AG08395 (cell line): ENCODE data around the gene MCM5.
"Not testable (repeated sequence)": the region's sequence is repeated elsewhere in the genome, so short reads cannot be mapped to it uniquely, and the experiment has no call there.

Source experiments
- DNase-seq: peaks from one replicate; pipeline ENCODE4 v3.0.0; 2012; ENCODE audit warnings: mixed read lengths, low spot score

The MCM5 gene

DNA sequence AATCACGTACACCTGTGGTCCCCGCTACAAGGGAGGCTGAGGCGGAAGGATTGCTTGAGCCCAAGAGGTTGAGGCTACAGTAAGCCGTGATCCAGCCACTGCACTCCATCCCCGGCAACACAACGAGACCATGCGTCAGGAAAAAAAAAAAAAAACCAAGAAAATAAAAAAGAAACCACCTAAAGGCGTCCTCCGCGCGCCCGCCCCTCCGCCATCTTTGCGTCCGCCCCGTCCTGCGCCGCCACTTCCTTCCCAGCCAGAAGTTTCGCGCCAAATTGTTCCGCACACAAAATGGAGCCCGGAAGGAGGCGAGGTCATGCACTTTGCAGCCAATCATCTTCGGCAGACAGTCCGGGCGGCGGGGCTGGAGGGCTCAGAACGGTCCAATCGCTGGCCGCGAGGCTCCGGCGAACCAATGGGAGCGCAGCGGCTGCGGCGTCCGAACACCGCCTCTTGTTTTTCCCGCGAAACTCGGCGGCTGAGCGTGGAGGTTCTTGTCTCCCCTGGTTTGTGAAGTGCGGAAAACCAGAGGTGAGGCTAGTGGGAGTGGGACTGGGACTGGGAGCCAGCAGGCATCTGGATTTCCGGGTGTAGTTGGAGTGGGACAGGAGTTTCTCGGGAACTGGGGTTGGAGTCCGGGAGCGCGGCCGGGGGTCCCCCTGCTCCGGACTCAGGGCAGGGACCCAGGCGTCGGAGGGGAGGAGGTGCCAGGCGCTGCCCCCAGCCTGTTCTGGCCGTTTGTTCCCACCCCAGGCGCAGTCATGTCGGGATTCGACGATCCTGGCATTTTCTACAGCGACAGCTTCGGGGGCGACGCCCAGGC, at the start of gene MCM5:
TSS of gene MCM5 (plus strand) at position 463 of the 823 bp plus-strand sequence. CDS start at position 762, 299 bp downstream.
- peak; percentile 100 for DNase-seq

DNA sequence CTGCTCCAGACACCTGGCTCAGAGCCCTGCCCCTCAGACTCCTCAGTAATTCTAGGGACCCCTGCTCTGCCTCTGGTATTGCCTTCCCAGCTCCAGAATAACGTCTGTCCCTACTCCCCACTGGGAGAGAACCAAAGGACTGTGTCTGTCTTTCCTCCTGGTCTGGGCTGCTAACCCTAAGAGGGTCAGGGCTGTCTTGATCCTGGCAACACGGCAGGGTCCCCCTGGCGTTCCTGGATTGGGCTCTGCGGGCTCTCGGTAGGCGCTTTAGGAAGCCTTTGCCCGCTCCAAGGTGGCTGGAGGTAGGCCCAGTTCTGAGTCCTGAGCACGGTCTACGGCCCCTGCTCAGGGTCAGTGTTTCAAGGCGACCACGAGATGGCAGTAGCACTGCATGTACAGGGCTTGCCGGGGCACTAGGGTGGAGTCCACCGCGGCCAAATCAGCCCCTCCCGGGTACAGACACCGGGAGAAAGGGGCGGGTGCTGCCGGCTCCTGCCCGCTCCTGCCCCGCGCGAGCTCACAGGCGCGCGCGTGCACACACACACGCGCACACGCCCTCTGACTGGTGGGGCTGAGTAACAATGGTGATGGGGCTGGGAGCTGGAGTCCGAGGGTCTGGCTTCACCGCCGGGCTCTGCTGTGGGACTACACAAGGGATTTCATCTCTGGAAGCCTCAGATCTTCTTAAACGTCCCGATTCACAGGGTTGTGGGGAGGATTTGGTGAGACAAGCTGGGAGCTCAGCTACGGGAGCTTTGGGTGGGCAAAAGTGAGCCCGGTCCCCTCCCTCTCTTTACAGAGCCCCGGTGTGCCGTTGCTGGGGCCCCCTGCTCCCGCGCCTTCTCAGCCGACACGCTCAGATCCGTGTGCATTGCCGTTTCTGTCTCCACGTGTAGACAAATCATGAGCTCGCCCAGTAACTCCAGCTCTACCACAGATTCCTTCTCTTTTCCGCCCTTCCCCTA, 49.1 kb upstream of the MCM5 start:
- peak; percentile 96 for DNase-seq

DNA sequence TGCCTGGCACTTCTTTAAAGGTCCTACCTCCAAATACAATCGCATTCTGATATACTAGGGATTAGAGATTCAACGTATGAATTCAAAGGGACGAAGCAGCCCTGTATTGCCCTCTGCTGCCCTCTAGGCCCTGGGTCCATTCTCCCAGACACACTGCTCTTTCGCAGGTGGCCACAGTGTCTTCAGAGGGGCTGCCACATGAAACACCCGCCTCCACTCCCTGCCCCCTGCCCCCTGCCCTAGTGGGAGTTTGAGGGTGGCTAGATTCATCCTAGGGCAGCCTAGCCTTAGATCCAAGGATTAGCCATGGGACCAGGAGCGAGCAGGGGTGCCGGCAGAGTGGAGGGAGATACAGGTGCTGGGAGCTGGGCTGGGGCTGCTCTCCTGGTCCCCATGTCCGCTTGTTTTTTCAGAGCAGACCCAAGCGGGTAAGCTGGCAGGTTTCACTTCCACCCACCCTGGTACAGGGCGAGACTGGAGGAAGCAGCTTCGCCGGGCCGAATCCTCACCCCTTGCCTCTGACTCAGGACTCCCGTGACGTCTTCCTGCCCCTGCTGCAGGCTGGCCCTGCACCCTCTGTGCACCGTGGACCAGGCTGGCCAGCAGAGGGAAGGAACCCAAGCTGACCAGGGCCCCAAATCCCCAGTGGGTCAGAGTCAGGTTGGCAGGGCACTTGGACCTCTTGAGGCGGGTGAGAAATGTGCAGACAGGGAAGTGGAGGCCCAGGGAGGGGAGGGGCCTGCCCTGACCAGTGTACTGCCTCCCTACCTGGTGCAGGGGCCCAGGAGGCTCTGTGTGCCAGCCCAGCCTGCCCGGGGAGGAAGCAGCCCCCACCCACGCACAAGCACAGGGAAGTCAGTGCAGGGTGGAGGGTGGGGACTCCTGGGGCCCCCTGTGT, 47.5 kb upstream of the MCM5 start:
- DNase-seq, result peak; percentile 40

DNA sequence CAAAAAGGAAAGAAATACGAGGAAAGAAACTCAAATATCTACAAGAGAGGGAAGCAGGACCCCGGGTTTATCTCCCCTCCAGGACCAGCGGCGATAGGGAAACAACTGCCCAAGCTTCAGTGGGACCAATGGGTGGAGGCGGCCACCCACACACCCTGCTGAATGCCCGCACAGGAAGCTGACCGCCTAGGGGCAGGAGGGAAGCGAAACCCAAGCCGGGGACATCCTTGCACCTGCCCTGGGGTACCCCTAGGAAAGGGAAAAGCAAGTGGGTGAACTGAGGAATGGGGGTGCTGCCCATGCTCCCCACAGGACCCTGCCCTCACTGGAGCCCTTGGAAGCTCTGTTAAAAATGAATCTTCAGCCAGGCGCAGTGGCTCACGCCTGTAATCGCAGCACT, 46.6 kb upstream of the MCM5 start:
- no peak for DNase-seq

- no peak for DNase-seq
Measured at GRCh38 chr22:35354068-35354467, 45.9 kb upstream of the MCM5 start.

DNA sequence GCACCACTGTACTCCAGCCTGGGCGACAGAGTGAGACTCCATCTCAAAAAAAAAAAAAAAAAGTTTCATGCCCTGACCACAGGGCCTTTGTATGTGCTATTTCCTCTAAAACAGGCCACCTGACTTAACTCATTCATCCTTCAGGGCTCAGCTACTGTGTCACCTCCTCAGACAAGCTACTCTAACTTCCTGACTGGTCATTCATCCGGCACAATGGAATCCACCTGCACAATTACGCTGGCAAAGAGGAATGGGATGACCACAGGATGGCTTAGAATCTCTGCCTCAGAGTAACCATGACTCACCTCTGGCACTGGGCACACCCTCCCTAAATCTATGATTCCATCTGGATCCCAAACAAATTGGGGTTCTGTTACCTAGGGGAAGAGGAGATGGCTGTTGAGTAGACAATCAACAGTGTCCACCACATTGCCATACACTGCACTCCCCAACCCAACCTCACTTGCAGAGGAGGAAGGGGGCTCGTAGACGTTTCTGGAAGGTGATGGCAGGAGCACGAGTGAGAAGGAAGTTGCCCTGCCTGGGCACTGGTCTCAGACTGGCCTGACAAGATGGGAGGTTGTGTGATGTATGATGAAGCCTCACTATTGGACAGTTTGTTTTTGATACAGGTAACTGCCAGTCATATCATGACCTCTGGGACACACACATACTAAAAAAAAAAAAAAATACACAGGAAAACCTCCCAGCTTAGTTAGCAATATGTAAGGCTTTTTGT, 41.9 kb upstream of the MCM5 start:
- peak; percentile 51 for DNase-seq

- DNase-seq, result no peak
Measured at GRCh38 chr22:35359380-35360065, 40.4 kb upstream of the MCM5 start.

- DNase-seq, result no peak
Measured at GRCh38 chr22:35361001-35361558, 38.9 kb upstream of the MCM5 start.

DNA sequence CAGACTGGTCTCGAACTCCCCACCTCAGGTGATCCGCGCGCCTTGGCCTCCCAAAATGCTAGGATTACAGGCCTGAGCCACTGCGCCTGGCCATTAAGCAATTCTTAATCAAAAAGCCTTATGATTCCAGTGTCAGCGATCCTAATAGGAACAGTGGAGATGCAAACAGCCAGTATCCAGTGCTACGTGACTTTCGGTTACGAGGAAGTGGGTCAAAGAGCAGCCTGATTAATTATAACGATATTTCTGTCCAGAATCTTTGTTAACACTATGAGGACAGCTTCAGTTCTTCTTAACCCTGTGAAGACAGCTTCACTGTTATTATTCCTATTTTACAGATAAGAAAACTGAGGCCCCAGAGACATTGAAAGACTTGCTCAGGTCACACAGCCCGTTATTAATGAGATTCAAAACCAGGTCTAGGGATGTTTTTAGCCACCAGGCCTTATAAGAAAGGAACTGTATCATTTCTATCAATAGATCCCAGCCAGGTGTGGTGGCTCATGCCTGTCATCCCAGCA, 36.3 kb upstream of the MCM5 start:
- no peak for DNase-seq

GRCh38 chr22:35364230-35364629, 35.7 kb upstream of the MCM5 start:
- DNase-seq, result not testable (repeated sequence)

GRCh38 chr22:35367331-35367886, 32.5 kb upstream of the MCM5 start:
- DNase-seq, result no peak

DNA sequence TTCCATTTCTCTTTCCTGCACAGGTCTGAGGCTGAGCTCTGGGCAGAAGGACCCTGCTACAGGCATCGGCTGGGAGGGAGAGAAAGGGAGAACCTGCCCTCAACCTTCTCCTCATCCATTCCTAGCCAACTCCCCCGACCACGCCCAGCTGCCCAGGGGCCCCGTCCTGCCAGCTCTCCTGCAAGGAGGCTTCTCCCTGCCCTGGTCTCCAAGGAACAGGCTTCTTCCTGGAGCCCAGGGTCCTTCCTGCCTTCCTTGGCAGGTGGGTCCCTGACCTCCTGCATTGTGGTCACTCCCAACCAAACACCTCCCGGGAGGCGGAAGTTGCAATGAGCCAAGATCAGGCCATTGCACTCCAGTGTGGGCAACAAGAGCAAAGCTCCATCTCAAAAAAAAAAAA, 31.6 kb upstream of the MCM5 start:
- DNase-seq, result no peak

- DNase-seq, result no peak
Measured at GRCh38 chr22:35369996-35370395, 29.9 kb upstream of the MCM5 start.

- no peak for DNase-seq
Measured at GRCh38 chr22:35373781-35374180, 26.2 kb upstream of the MCM5 start.

DNA sequence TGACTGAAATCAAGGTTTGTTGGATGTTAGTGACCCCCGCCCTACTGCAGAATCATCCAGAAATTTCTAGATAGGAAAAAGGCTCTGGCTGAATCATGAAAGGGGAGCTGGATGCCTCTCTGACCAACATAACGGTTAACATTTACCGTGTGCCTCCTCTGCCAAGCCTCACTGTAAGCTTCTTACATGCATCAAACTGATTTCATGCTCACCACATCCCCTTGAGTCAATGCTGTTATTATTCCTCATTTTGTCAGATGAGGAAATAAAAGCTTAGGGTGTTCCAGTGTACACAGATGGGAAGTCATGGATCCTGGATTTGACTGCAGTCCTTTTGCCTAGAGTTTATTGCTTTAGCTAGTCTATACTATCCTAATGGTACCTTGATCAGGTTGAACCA, 24.9 kb upstream of the MCM5 start:
- peak; percentile 20 for DNase-seq

DNA sequence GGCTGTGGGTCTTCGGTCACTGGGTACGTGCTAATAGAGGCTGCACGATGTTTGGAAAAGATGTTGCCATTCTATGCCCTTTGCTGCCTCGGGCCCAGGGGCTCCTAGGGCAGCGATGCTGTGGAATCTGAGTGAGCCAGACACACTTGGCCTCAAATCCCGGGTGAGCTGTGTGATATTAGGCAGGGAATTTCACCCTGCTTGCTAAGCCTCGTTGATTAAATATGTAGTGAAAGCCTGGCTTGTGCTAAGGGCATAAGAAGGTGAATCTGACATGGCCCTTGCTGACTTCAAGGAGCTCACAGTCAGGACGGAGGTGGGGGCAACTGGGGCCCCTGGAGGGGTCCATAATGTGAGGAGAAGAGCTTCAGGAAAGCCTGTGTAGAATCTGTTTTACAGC, 24.4 kb upstream of the MCM5 start:
- DNase-seq, result no peak

- peak; percentile 95 for DNase-seq
Measured at GRCh38 chr22:35376728-35377472, 23.0 kb upstream of the MCM5 start.

- no peak for DNase-seq
Measured at GRCh38 chr22:35377735-35378134, 22.2 kb upstream of the MCM5 start.

DNA sequence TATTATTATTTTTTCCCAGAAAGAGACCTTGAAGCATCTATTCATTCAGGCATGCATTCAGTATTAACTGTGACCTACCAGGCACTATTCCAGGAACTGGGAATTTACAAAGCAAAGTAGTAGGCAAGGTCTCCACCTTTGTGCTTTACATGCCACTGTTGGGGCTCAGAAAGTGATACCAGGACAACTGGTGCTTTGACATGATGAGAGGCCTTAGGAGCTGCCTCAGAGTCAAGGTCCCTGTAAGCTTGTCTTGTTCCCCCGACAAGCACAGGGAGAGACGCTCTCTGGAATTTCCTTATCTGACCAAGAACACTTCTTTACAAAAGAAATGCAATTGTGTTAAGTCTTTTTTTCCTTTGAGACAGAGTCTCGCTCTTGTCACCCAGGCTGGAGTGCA, 21.3 kb upstream of the MCM5 start:
- no peak for DNase-seq
